ENCODE measurements around the gene TNIK. TPM values are rescaled to one million over a fixed set of nuclear protein-coding genes. Genes with fewer than 3 reads are reported as not detected.

The TNIK gene
- total RNA-seq, 1 experiment from 2014 or later, result 22.4 TPM

GRCh38 chr3:171068658-171069057, 391.5 kb downstream of the TNIK start:
- H3K27me3 ChIP-seq (replicated peaks; ENCODE audit: control insufficient read depth, insufficient read depth, low read length), result no peaks in the 10 kb centered on the region
- H3K4me1 ChIP-seq, result no peaks in the 10 kb centered on the region
- no peaks in the 10 kb centered on the region for H3K27me3 Mint-ChIP-seq (ENCODE audit: insufficient read depth, unreplicated experiment)
- no peak overlapping the region for H3K4me3 Mint-ChIP-seq (ENCODE audit: unreplicated experiment)
- peaks cover 12% of the 10 kb centered on the region for H3K36me3 Mint-ChIP-seq (ENCODE audit: insufficient read depth, unreplicated experiment)
- intact Hi-C loops (cut with micrococcal nuclease; ENCODE audit: unreplicated experiment), result no loop called here
- ChIA-PET POLR2A (no interaction called here), CTCF (no interaction called here)
- DNase-seq, result no peak
- H3K9me3 Mint-ChIP-seq (ENCODE audit: unreplicated experiment), result no peaks in the 10 kb centered on the region
- no peak overlapping the region for H3K27ac Mint-ChIP-seq (ENCODE audit: unreplicated experiment)
- no peaks in the 10 kb centered on the region; the same call in 1 of the 2 replicates for H3K36me3 ChIP-seq (ENCODE audit: control insufficient read depth, insufficient read depth, low read length)
- TF ChIP-seq, protein P1, sequence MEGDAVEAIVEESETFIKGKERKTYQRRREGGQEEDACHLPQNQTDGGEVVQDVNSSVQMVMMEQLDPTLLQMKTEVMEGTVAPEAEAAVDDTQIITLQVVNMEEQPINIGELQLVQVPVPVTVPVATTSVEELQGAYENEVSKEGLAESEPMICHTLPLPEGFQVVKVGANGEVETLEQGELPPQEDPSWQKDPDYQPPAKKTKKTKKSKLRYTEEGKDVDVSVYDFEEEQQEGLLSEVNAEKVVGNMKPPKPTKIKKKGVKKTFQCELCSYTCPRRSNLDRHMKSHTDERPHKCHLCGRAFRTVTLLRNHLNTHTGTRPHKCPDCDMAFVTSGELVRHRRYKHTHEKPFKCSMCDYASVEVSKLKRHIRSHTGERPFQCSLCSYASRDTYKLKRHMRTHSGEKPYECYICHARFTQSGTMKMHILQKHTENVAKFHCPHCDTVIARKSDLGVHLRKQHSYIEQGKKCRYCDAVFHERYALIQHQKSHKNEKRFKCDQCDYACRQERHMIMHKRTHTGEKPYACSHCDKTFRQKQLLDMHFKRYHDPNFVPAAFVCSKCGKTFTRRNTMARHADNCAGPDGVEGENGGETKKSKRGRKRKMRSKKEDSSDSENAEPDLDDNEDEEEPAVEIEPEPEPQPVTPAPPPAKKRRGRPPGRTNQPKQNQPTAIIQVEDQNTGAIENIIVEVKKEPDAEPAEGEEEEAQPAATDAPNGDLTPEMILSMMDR (IDR thresholded peaks at IDR 0.05; ENCODE audit: insufficient read depth in 1 of 2, low read depth in 1 of 2, low read length in 1 of 2, severe bottlenecking in 1 of 2, unreplicated experiment in 1 of 2), result no peak
- BruUV-seq (replicated peaks), result no TSS peak
- H3K9me3 ChIP-seq, result no peaks in the 10 kb centered on the region
- no peaks in the 10 kb centered on the region for H3K4me1 Mint-ChIP-seq (ENCODE audit: low read depth, unreplicated experiment)
- no peak overlapping the region for H3K4me3 ChIP-seq (ENCODE audit: low read depth, low read length)

DNA sequence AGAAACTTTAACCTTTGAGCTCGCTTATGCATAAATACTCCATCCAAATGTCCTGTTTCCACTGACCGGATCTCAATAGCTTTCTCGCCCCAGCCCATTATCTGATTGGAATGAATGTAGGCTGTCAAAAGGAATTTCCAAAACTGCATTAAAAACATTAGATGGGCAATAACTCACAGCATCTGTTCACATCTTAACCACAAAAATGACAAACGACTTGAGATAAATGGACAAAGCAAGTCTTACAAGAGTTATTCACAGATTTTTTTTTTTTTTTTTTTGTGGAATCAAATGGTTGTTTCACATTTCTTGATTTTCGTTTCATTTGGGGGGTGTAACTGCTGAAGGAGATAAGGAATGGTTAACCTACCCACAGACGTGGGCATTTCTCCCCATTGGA, 394.0 kb downstream of the TNIK start:
- H3K36me3 Mint-ChIP-seq (ENCODE audit: insufficient read depth, unreplicated experiment), result peaks cover 12% of the 10 kb centered on the region
- BruUV-seq (replicated peaks), result no TSS peak
- Histone ChIP-seq H3K36me3 (ENCODE audit: control insufficient read depth, insufficient read depth, low read length) (no peaks in the 10 kb centered on the region; the same call in 1 of the 2 replicates), H3K4me1 (no peaks in the 10 kb centered on the region), H3K9me3 (no peaks in the 10 kb centered on the region), H3K4me3 (ENCODE audit: low read depth, low read length) (no peak overlapping the region), H3K27me3 (replicated peaks; ENCODE audit: control insufficient read depth, insufficient read depth, low read length) (no peaks in the 10 kb centered on the region)
- DNase-seq, result no peak
- no peaks in the 10 kb centered on the region for H3K4me1 Mint-ChIP-seq (ENCODE audit: low read depth, unreplicated experiment)
- no peaks in the 10 kb centered on the region for H3K9me3 Mint-ChIP-seq (ENCODE audit: unreplicated experiment)
- TF ChIP-seq, protein P1 (IDR thresholded peaks at IDR 0.05; ENCODE audit: insufficient read depth in 1 of 2, low read depth in 1 of 2, low read length in 1 of 2, severe bottlenecking in 1 of 2, unreplicated experiment in 1 of 2), result no peak
- no peak overlapping the region for H3K4me3 Mint-ChIP-seq (ENCODE audit: unreplicated experiment)
- no peak overlapping the region for H3K27ac Mint-ChIP-seq (ENCODE audit: unreplicated experiment)
- intact Hi-C loops (cut with micrococcal nuclease; ENCODE audit: unreplicated experiment), result no loop called here
- POLR2A ChIA-PET, result no interaction called here
- H3K27me3 Mint-ChIP-seq (ENCODE audit: insufficient read depth, unreplicated experiment), result no peaks in the 10 kb centered on the region
- CTCF ChIA-PET, result no interaction called here

- Mint-ChIP-seq H3K9me3 (ENCODE audit: unreplicated experiment) (no peaks in the 10 kb centered on the region), H3K27me3 (ENCODE audit: insufficient read depth, unreplicated experiment) (no peaks in the 10 kb centered on the region), H3K36me3 (ENCODE audit: insufficient read depth, unreplicated experiment) (peaks cover 12% of the 10 kb centered on the region), H3K4me3 (ENCODE audit: unreplicated experiment) (no peak overlapping the region), H3K4me1 (ENCODE audit: low read depth, unreplicated experiment) (no peaks in the 10 kb centered on the region), H3K27ac (ENCODE audit: unreplicated experiment) (no peak overlapping the region)
- Histone ChIP-seq H3K4me3 (ENCODE audit: low read depth, low read length) (no peak overlapping the region), H3K36me3 (ENCODE audit: control insufficient read depth, insufficient read depth, low read length) (no peaks in the 10 kb centered on the region; the same call in 1 of the 2 replicates), H3K27me3 (replicated peaks; ENCODE audit: control insufficient read depth, insufficient read depth, low read length) (no peaks in the 10 kb centered on the region), H3K4me1 (no peaks in the 10 kb centered on the region), H3K9me3 (no peaks in the 10 kb centered on the region)
- intact Hi-C loops (cut with micrococcal nuclease; ENCODE audit: unreplicated experiment), result no loop called here
- no peak for DNase-seq
- ChIA-PET CTCF (no interaction called here), POLR2A (no interaction called here)
- TF ChIP-seq, protein P1 (IDR thresholded peaks at IDR 0.05; ENCODE audit: insufficient read depth in 1 of 2, low read depth in 1 of 2, low read length in 1 of 2, severe bottlenecking in 1 of 2, unreplicated experiment in 1 of 2), result no peak
- BruUV-seq (replicated peaks), result no TSS peak
These were observed 394.5 kb downstream of the TNIK start for GRCh38 chr3:171065732-171066131.

All from Caco-2 (cell line).